B cell (primary cell): Measurements from ENCODE around the gene DCN. TPM values are rescaled to one million over a fixed set of nuclear protein-coding genes. Genes with fewer than 3 reads are reported as not detected.

Experiments used
- ATAC-seq: fragments of 200-7000 bp; cut with Tn5 transposase; one replicate; pipeline ENCODE4 v1.10.0; 2021; ENCODE audit warnings: low read depth, mild to moderate bottlenecking, moderate number of reproducible peaks, moderate library complexity
- CTCF ChIA-PET: fragments of 350-600 bp; sonication (Branson Sonifier 250); formaldehyde crosslinking; loops from one replicate; lab custom pipeline; 2021; ENCODE audit warnings: antibody characterized with exemption, inconsistent platforms; lab: Charles Lee
- POLR2A ChIA-PET: fragments of 350-600 bp; sonication (Branson Sonifier 250); formaldehyde crosslinking; loops from one replicate; lab custom pipeline; 2021; ENCODE audit warnings: antibody characterized with exemption; lab: Charles Lee
- DNase-seq: peaks from one replicate; pipeline ENCODE4 v3.0.0; 2013
- H2AFZ ChIP-seq: 2 replicates; pipeline ENCODE4 v1.6.1; 2012; ENCODE audit warnings: mild to moderate bottlenecking, low read depth, low read length; ENCODE audit not compliant: insufficient read depth, poor library complexity, severe bottlenecking
- H3K27ac ChIP-seq, 2 donors: 1 replicate in 1 of 2; 2 replicates in 1 of 2; pipeline ENCODE4 v1.5.1; 2012 to 2013; ENCODE audit warnings: low read length in 2 of 2, mild to moderate bottlenecking in 2 of 2, moderate library complexity in 1 of 2
- H3K27me3 ChIP-seq, 4 experiments: fragments of 200-600 bp in 1 of 4; sonication (generic) in 1 of 4; replicated peaks in 1 of 4; 1 replicate in 2 of 4; 2 replicates in 2 of 4; pipeline versions ENCODE4 v1.6.1 to v1.7.0; 2013 to 2016; ENCODE audit warnings: low read length in 3 of 4, mild to moderate bottlenecking in 2 of 4, mixed read lengths in 1 of 4, moderate library complexity in 1 of 4; ENCODE audit not compliant: insufficient read depth in 4 of 4, control insufficient read depth in 3 of 4; ENCODE audit errors: control extremely low read depth in 1 of 4
- H3K36me3 ChIP-seq, 2 experiments: replicated peaks in 1 of 2; 1 replicate in 1 of 2; 2 replicates in 1 of 2; pipeline versions ENCODE4 v1.6.1 to v1.7.1; 2013; ENCODE audit warnings: low read length in 1 of 2; ENCODE audit not compliant: insufficient read depth in 2 of 2, control insufficient read depth in 1 of 2; ENCODE audit errors: control extremely low read depth in 1 of 2, extremely low read depth in 1 of 2
- H3K4me1 ChIP-seq, 2 donors: fragments of 200-600 bp in 1 of 2; sonication (generic) in 1 of 2; 1 replicate in 1 of 2; 2 replicates in 1 of 2; pipeline versions ENCODE4 v1.5.1 to v1.6.1; 2013 to 2017; ENCODE audit warnings: low read length in 2 of 2; ENCODE audit not compliant: control insufficient read depth in 2 of 2, insufficient read depth in 2 of 2
- H3K4me2 ChIP-seq: replicated peaks from 2 replicates; pipeline ENCODE3; 2012; ENCODE audit warnings: mild to moderate bottlenecking, low read depth, low read length; ENCODE audit not compliant: poor library complexity, severe bottlenecking
- H3K4me3 ChIP-seq, 5 experiments: fragments of 200-600 bp in 1 of 5; sonication (generic) in 1 of 5; 1 replicate in 3 of 5; 2 replicates in 2 of 5; pipeline versions ENCODE4 v1.5.1 to v1.7.0; 2011 to 2016; ENCODE audit warnings: low read length in 4 of 5, mild to moderate bottlenecking in 4 of 5, low read depth in 2 of 5, control low read depth in 1 of 5, moderate library complexity in 1 of 5; ENCODE audit not compliant: insufficient read depth in 1 of 5; ENCODE audit errors: control extremely low read depth in 1 of 5, extremely low read depth in 1 of 5
- H3K79me2 ChIP-seq: fragments of 200-600 bp; sonication (generic); one replicate; pipeline ENCODE4 v1.6.0; 2016; ENCODE audit warnings: low read length; ENCODE audit not compliant: control insufficient read depth, insufficient read depth
- H3K9ac ChIP-seq: fragments of 200-600 bp; sonication (generic); 2 replicates; pipeline ENCODE4 v1.6.1; 2017; ENCODE audit warnings: mild to moderate bottlenecking, low read length, moderate library complexity
- H3K9me3 ChIP-seq, 3 donors: one replicate each; pipeline versions ENCODE4 v1.6.1 to v1.7.1; 2013; ENCODE audit warnings: low read length in 2 of 3; ENCODE audit not compliant: control insufficient read depth in 2 of 3, insufficient read depth in 1 of 3; ENCODE audit errors: control extremely low read depth in 1 of 3
- H4K20me1 ChIP-seq: 2 replicates; pipeline ENCODE4 v1.6.0; 2012; ENCODE audit warnings: mild to moderate bottlenecking, low read length; ENCODE audit not compliant: insufficient read depth, control insufficient read depth, poor library complexity, severe bottlenecking
- H3K27ac Mint-ChIP-seq: one replicate; pipeline ENCODE4 v1.8.0; 2021; ENCODE audit warnings: mixed read lengths
- H3K27me3 Mint-ChIP-seq: one replicate; pipeline ENCODE4 v1.8.0; 2021; ENCODE audit warnings: mixed read lengths
- H3K4me1 Mint-ChIP-seq: one replicate; pipeline ENCODE4 v1.8.0; 2021; ENCODE audit warnings: mixed read lengths
- H3K4me3 Mint-ChIP-seq: one replicate; pipeline ENCODE4 v1.8.0; 2021; ENCODE audit warnings: mixed read lengths
- H3K9me3 Mint-ChIP-seq: one replicate; pipeline ENCODE4 v1.8.0; 2022; ENCODE audit warnings: mixed read lengths; ENCODE audit not compliant: insufficient read depth
- EZH2 ChIP-seq: IDR thresholded peaks from 2 replicates; pipeline ENCODE4 v1.6.1; 2012; ENCODE audit warnings: borderline replicate concordance, low read depth, mild to moderate bottlenecking, moderate library complexity, low read length; ENCODE audit not compliant: insufficient read depth, poor library complexity, severe bottlenecking
- WGBS: methylation state at CpG from one replicate; pipeline ENCODE4 v1.1.5; 2013; ENCODE audit warnings: missing lambda C conversion rate; ENCODE audit not compliant: insufficient coverage; 5-methylcytosine and 5-hydroxymethylcytosine counted together
- intact Hi-C: fragments of 100-400 bp; cut with micrococcal nuclease; formaldehyde crosslinking; loops from one replicate; pipeline ENCODE4 v1.10.0; 2022
- polyA plus RNA-seq: library from polyadenylated mRNA; depleted of rRNA; stranded (reverse); fragments of >200 nt; gene quantifications from 2 replicates; pipeline ENCODE4 v1.2.3, GENCODE V29; 2012
- total RNA-seq, 2 donors: library from RNA; stranded (reverse); fragments of 120-200 nt in 1 of 2; gene quantifications; 1 replicate in 1 of 2; 2 replicates in 1 of 2; pipeline versions ENCODE4 v1.2.3 to v1.2.4, GENCODE V29; 2013 to 2022
- TF ChIP-seq, protein P1 (sequence below): fragments of 200-600 bp; IDR thresholded peaks from one replicate; pipeline ENCODE4 v1.8.0; 2022; ENCODE audit warnings: antibody characterized with exemption, mild to moderate bottlenecking

DCN gene
- total and polyA plus RNA-seq, 2 donors (not counting 1 experiment from before 2014, with no cell fraction given): not detected

DNA sequence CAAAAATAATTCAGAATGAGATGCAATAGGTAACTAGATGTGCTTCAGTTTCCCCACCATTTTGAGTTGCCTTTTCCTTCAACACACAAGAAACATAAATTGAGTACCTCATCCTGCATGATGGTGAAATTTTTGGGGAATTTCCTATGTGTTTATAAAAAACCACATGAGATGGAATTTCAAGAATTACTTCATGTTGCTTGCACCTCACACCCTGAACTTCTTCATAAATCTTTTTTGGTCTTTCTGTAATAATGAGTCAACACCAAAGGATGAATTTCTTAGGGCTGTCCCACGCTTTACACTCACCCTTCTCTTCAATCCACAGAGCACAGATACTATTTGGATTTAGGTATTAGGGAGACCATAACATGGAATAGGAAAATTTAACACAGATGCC lies 48.7 kb downstream of the DCN start:
- Histone ChIP-seq H3K27me3 (no peaks in the 10 kb centered on the region), H3K9me3 (no peaks in the 10 kb centered on the region), H3K4me3 (no peak overlapping the region), H3K4me2 (no peak overlapping the region), H3K9ac (no peak overlapping the region), H3K27ac (no peak overlapping the region), H3K79me2 (no peaks in the 10 kb centered on the region), H4K20me1 (no peaks in the 10 kb centered on the region), H3K36me3 (no peaks in the 10 kb centered on the region), H3K4me1 (no peaks in the 10 kb centered on the region), H2AFZ (no peak overlapping the region)
- DNase-seq (no peak), ATAC-seq (no peak)
- no peaks in the 10 kb centered on the region for H3K9me3 Mint-ChIP-seq
- ChIA-PET POLR2A (no interaction called here), CTCF (no interaction called here)
- intact Hi-C loops: no loop called here
- no CpG with 5 or more reads among the region's 1 CpG for WGBS
- TF ChIP-seq EZH2: no peak
- TF ChIP-seq, protein P1, sequence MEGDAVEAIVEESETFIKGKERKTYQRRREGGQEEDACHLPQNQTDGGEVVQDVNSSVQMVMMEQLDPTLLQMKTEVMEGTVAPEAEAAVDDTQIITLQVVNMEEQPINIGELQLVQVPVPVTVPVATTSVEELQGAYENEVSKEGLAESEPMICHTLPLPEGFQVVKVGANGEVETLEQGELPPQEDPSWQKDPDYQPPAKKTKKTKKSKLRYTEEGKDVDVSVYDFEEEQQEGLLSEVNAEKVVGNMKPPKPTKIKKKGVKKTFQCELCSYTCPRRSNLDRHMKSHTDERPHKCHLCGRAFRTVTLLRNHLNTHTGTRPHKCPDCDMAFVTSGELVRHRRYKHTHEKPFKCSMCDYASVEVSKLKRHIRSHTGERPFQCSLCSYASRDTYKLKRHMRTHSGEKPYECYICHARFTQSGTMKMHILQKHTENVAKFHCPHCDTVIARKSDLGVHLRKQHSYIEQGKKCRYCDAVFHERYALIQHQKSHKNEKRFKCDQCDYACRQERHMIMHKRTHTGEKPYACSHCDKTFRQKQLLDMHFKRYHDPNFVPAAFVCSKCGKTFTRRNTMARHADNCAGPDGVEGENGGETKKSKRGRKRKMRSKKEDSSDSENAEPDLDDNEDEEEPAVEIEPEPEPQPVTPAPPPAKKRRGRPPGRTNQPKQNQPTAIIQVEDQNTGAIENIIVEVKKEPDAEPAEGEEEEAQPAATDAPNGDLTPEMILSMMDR: no peak
- H3K27me3 Mint-ChIP-seq: no peaks in the 10 kb centered on the region
- no peaks in the 10 kb centered on the region for H3K4me1 Mint-ChIP-seq
- no peak overlapping the region for H3K4me3 Mint-ChIP-seq
- no peak overlapping the region for H3K27ac Mint-ChIP-seq

DNA sequence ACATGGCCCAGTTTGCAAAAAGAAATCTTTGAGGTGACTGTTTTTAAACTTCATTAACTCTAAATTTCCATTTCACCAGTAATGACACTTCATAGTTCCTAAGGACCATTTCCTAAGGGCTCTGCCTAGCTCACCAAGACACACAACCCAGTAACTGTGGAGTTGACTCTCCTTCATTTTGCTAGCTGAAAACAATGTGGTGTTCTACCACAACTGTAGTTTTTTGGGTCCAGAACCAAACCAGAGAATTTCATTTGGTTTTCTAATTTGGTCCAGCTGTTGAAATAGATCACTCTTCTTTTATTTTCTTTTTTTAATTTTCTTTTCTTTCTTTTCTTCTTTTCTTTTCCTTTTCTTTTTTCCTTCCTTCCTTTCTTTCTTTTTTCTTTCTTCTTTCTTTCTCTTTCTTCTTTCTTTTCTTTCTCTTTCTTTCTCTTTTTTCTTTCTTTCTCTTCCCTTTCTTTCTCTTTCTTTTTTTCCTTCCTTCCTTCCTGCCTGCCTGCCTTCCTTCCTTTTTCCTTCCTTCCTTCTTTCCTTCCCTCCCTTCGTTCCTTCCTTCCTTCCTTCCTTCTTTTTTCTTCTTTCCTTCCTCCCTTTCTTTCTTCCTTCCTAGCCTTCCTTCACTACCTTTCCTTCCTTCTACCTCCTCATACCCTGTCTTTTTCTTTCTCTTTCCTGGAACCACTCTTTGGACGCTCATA lies 52.8 kb downstream of the DCN start:
- H3K27me3 Mint-ChIP-seq: no peaks in the 10 kb centered on the region
- ATAC-seq: no peak
- 86% methylated on average over 1 of the region's 2 CpGs for WGBS
- no peak overlapping the region for H3K4me3 ChIP-seq
- no peaks in the 10 kb centered on the region for H4K20me1 ChIP-seq
- ChIA-PET POLR2A (no interaction called here), CTCF (no interaction called here)
- no peaks in the 10 kb centered on the region for H3K9me3 Mint-ChIP-seq
- no peak overlapping the region for H3K27ac ChIP-seq
- no peaks in the 10 kb centered on the region for H3K9me3 ChIP-seq
- intact Hi-C loops: no loop called here
- H3K79me2 ChIP-seq: no peaks in the 10 kb centered on the region
- H2AFZ ChIP-seq: no peak overlapping the region
- no peaks in the 10 kb centered on the region for H3K4me1 ChIP-seq
- H3K4me1 Mint-ChIP-seq: no peaks in the 10 kb centered on the region
- H3K27me3 ChIP-seq: no peaks in the 10 kb centered on the region
- TF ChIP-seq, protein P1: no peak
- no peak for TF ChIP-seq EZH2
- H3K9ac ChIP-seq: no peak overlapping the region
- no peak overlapping the region for H3K4me2 ChIP-seq
- DNase-seq: no peak
- H3K36me3 ChIP-seq: no peaks in the 10 kb centered on the region
- H3K27ac Mint-ChIP-seq: no peak overlapping the region
- H3K4me3 Mint-ChIP-seq: no peak overlapping the region
